GM18519 (cell line): ENCODE data around the gene ANTXR1.

Experiments
- ATAC-seq: cut with Tn5 transposase; IDR thresholded peaks from one replicate; pipeline ENCODE4 v1.9.1; 2021; ENCODE audit warnings: mild to moderate bottlenecking, moderate library complexity; ENCODE audit not compliant: unreplicated experiment, low FRiP score

The ANTXR1 gene

DNA sequence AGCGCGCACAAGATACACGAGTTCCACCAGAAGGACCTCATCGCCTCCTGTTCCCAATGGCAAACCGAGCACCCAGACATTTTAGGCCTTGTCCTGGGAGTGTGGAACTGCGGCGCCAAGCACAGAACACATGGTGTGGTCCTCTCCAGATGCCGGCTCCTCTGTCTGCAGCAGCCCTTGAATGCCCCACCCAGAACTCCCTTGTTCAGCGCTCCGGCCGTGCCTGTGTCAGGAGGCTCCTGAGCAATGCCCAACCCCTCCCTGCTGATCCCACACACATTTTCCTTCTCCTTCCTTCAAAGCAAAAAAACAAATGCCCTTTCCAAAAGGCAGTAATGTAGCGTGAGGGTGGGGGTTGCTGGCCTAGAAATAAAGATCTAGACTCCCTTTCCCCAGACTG, 284.2 kb downstream of the ANTXR1 start:
- no peak for ATAC-seq

DNA sequence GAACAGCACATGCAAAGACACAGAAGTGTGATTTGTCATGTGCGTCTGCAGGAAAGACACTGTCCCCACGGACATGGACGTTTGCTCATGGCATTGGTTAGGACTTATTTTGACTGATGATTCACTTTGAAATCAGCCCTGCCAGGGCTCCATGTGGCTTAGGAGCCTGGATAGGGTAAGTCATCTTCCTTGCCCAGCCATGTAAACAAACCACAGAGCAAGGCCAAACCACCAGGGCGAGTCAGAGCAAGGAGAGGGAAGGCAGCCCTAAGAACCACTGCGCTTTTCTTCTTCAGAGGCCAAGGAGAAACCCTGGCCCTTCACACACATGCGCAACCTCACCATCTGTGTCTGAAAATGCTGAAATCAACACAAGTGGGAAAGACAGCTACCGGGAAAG, 285.3 kb downstream of the ANTXR1 start:
- no peak for ATAC-seq

DNA sequence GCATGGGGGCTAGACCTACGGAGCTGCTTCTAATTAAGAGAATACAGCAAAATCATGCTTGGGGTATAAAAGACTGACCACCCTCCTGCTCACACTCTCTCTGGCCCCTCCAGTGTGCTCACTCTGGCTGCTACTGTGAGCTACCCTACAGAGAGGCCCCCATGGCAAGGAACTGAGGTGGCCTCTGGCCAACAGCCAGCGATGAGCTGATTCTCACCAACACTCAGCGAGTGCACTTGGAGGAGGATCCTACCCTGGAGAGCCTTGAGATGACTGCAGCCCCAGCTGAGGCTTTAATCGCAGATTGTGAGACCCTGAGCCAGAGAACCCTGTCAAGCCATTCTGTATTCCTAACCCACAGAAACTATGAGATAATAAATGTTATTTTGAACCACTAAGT, 285.9 kb downstream of the ANTXR1 start:
- no peak for ATAC-seq
